ENCODE results near the gene JSRP1. TPM values are rescaled to one million over a fixed set of nuclear protein-coding genes. Genes with fewer than 3 reads are reported as not detected.

The JSRP1 gene
- total RNA-seq, 2 experiments from 2014 or later = 1.0 TPM

- H3K9me3 Mint-ChIP-seq = no peaks in the 10 kb centered on the region
- CTCF ChIA-PET = interaction anchor here (2.1 kb wide), 1 partner anchor 15 kb away, joined by 5 read pairs; no protein-coding TSS in a partner anchor
- intact Hi-C loops (cut with micrococcal nuclease) = no loop called here
- H3K27ac Mint-ChIP-seq = no peak overlapping the region
- H3K36me3 Mint-ChIP-seq (ENCODE audit: low read depth) = no peaks in the 10 kb centered on the region
- no peak for TF ChIP-seq CTCF (IDR thresholded peaks at IDR 0.05)
- peaks cover 27% of the 10 kb centered on the region for H3K4me1 Mint-ChIP-seq (ENCODE audit: low read depth)
- H3K27me3 Mint-ChIP-seq = peaks cover 2% of the 10 kb centered on the region
- POLR2A ChIA-PET = interaction anchor here (1.4 to 15.0 kb wide), 5 partner anchors 13 to 39 kb away, joined by 3 to 202 read pairs (median 5); partner anchors contain the start of genes PLEKHJ1 and SF3A2
- no peak for DNase-seq
- H3K4me3 Mint-ChIP-seq = no peak overlapping the region
- ATAC-seq = no peak
Observed at GRCh38 chr19:2255112-2255845, 938 bp downstream of the JSRP1 start.

GRCh38 chr19:2254064-2254872 is 1.9 kb downstream of the JSRP1 start:
- Mint-ChIP-seq H3K36me3 (ENCODE audit: low read depth) (no peaks in the 10 kb centered on the region), H3K9me3 (no peaks in the 10 kb centered on the region), H3K4me1 (ENCODE audit: low read depth) (peaks cover 23% of the 10 kb centered on the region), H3K4me3 (no peak overlapping the region), H3K27me3 (peaks cover 2% of the 10 kb centered on the region), H3K27ac (no peak overlapping the region)
- ChIA-PET CTCF (interaction anchor here (1.3 to 3.8 kb wide), 4 partner anchors 8 to 98 kb away, joined by 4 to 21 read pairs (median 6); no protein-coding TSS in a partner anchor), POLR2A (interaction anchor here (0.6 to 15.0 kb wide), 7 partner anchors 12 to 1047 kb away, joined by 3 to 202 read pairs (median 4); partner anchors contain the start of genes PLEKHJ1, SF3A2 and TIMM13)
- ATAC-seq (no peak), DNase-seq (no peak)
- TF ChIP-seq CTCF (IDR thresholded peaks at IDR 0.05) = no peak
- intact Hi-C loops (cut with micrococcal nuclease) = no loop called here

GRCh38 chr19:2253106-2254063 is 2.8 kb downstream of the JSRP1 start:
- Mint-ChIP-seq H3K36me3 (ENCODE audit: low read depth) (no peaks in the 10 kb centered on the region), H3K27me3 (peaks cover 2% of the 10 kb centered on the region), H3K9me3 (no peaks in the 10 kb centered on the region), H3K4me3 (peak overlapping the region; percentile 58), H3K27ac (no peak overlapping the region), H3K4me1 (ENCODE audit: low read depth) (peaks cover 17% of the 10 kb centered on the region)
- intact Hi-C loops (cut with micrococcal nuclease) = no loop called here
- ChIA-PET CTCF (interaction anchor here (1.2 to 3.8 kb wide), 6 partner anchors 9 to 97 kb away, joined by 3 to 21 read pairs (median 6); no protein-coding TSS in a partner anchor), POLR2A (interaction anchor here (0.6 to 15.0 kb wide), 7 partner anchors 12 to 1047 kb away, joined by 3 to 202 read pairs (median 4); partner anchors contain the start of genes PLEKHJ1, SF3A2 and TIMM13)
- ATAC-seq = peak; percentile 37
- peak; percentile 65 for TF ChIP-seq CTCF (IDR thresholded peaks at IDR 0.05)
- DNase-seq = peak; percentile 65

GRCh38 chr19:2252797-2253105 is 3.5 kb downstream of the JSRP1 start:
- intact Hi-C loops (cut with micrococcal nuclease) = no loop called here
- DNase-seq (no peak), ATAC-seq (peak; percentile 3)
- peak overlapping the region; percentile 58 for H3K4me3 Mint-ChIP-seq
- ChIA-PET CTCF (interaction anchor here (1.2 to 3.8 kb wide), 5 partner anchors 10 to 97 kb away, joined by 3 to 21 read pairs (median 8); no protein-coding TSS in a partner anchor), POLR2A (interaction anchor here (1.0 to 15.0 kb wide), 5 partner anchors 11 to 19 kb away, joined by 3 to 202 read pairs (median 6); partner anchors contain the start of genes PLEKHJ1 and SF3A2)
- H3K27me3 Mint-ChIP-seq = peaks cover 2% of the 10 kb centered on the region
- no peak overlapping the region for H3K27ac Mint-ChIP-seq
- TF ChIP-seq CTCF (IDR thresholded peaks at IDR 0.05) = no peak
- H3K9me3 Mint-ChIP-seq = no peaks in the 10 kb centered on the region
- no peaks in the 10 kb centered on the region for H3K36me3 Mint-ChIP-seq (ENCODE audit: low read depth)
- H3K4me1 Mint-ChIP-seq (ENCODE audit: low read depth) = peaks cover 11% of the 10 kb centered on the region
